Uterus (tissue), 4 donors: ENCODE data around the gene RALGAPB. TPM values are rescaled to one million over a fixed set of nuclear protein-coding genes. Genes with fewer than 3 reads are reported as not detected.
"Not testable (repeated sequence)": the region's sequence is repeated elsewhere in the genome, so short reads cannot be mapped to it uniquely, and the experiment has no call there.

Experiments
- DNase-seq, 2 donors: peaks; one replicate each; pipeline ENCODE4 v3.0.0-alpha.2; 2019 to 2020
- H3K27ac ChIP-seq, 2 donors: fragments of 200-600 bp; sonication (generic); 1 replicate in 1 of 2; 2 replicates in 1 of 2; pipeline ENCODE4 v1.5.1; 2016 to 2018
- H3K27me3 ChIP-seq, 2 donors: fragments of 200-600 bp; sonication (generic); one replicate each; pipeline ENCODE4 v1.5.1; 2018 to 2019; ENCODE audit warnings: control low read depth in 1 of 2
- H3K36me3 ChIP-seq, 2 donors: fragments of 200-600 bp; sonication (generic); one replicate each; pipeline ENCODE4 v1.5.1; 2019; ENCODE audit warnings: control low read depth in 1 of 2
- H3K4me1 ChIP-seq, 2 donors: fragments of 200-600 bp; sonication (generic); one replicate each; pipeline ENCODE4 v1.5.1; 2018 to 2019; ENCODE audit warnings: control low read depth in 1 of 2
- H3K4me3 ChIP-seq, 2 donors: fragments of 200-600 bp; sonication (generic); 1 replicate in 1 of 2; 2 replicates in 1 of 2; pipeline ENCODE4 v1.5.1; 2018 to 2019; ENCODE audit warnings: mild to moderate bottlenecking in 1 of 2
- H3K9me3 ChIP-seq, 2 donors: fragments of 200-600 bp; sonication (generic); one replicate each; pipeline ENCODE4 v1.5.1; 2019; ENCODE audit warnings: control low read depth in 1 of 2
- CTCF ChIP-seq, 4 experiments: fragments of 200-600 bp in 2 of 4; fragments of 450-650 bp in 2 of 4; sonication (generic) in 2 of 4; IDR thresholded peaks; one replicate each; pipeline ENCODE4 v1.5.1; 2016 to 2019; ENCODE audit warnings: antibody characterized with exemption in 4 of 4, mild to moderate bottlenecking in 2 of 4, moderate library complexity in 1 of 4
- POLR2A ChIP-seq, 2 donors: fragments of 450-650 bp; IDR thresholded peaks; one replicate each; pipeline ENCODE4 v1.6.1; 2016; ENCODE audit warnings: antibody characterized with exemption in 2 of 2, mild to moderate bottlenecking in 1 of 2, moderate library complexity in 1 of 2
- intact Hi-C: fragments of 100-400 bp; cut with DNase I; formaldehyde crosslinking; loops from one replicate; pipeline ENCODE4 v1.15.1; 2023; ENCODE audit warnings: low total_unique reads
- total RNA-seq, 4 donors: library from RNA; depleted of rRNA in 3 of 4; stranded (reverse); fragments of >200 nt in 3 of 4; gene quantifications; one replicate each; pipeline versions ENCODE4 v1.1.0 to v1.2.4, GENCODE V29; 2014 to 2023
- donor health status: DM: yes; HTN: yes; CAD: no.

Gene RALGAPB
- total RNA-seq, 4 donors from 2014 or later = 27.4 to 57.0 (median 39.9) TPM

DNA sequence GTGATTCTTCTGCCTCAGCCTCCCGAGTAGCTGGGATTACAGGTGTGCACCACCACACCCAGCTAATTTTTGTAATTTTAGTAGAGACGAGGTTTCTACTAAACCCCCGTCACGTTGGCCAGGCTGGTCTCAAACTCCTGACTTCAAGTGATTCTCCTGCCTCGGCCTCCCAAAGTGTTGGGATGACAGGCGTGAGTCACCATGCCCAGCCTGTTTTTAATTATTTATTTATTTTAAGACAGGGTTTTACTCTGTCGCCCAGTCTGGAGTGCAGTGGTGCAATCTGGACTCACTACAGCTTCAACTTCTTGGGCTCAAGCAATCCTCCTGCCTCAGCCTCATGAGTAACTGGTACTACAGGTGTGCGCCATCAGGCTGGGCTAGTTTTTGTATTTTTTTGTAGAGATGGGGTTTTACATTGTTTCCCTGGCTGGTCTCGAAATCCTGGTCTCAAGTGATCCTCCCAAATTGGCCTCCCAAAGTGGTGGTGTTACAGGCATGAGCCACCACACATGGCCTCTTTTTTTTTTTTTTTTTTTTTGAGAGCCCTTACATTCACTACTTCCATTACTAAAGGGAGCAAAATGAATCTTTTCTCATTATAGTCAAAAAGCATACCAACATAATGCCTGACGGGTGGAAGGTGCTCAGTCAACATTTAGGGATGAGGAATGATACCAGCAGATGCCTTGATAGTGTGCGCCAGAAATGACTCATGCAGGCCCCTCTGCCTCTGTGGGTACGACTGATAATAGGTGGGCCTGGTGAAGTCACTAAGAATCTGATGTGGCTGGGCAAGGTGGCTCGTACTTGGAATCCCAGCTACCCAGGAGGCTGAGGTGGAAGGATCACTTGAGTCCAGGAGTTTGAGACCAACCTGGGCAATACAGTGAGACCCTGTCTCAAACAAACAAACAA is 17.8 kb upstream of the RALGAPB start:
- H3K36me3 ChIP-seq = no peaks in the 10 kb centered on the region
- no peak overlapping the region for H3K27ac ChIP-seq
- H3K9me3 ChIP-seq = no peaks in the 10 kb centered on the region
- intact Hi-C loops = no loop called here
- no peak for DNase-seq
- H3K4me1 ChIP-seq = no peaks in the 10 kb centered on the region
- no peaks in the 10 kb centered on the region for H3K27me3 ChIP-seq
- no peak for TF ChIP-seq POLR2A (IDR thresholded peaks at IDR 0.05)
- no peak for TF ChIP-seq CTCF (IDR thresholded peaks at IDR 0.05)
- no peak overlapping the region for H3K4me3 ChIP-seq

GRCh38 chr20:38458314-38458713 is 14.3 kb upstream of the RALGAPB start:
- H3K9me3 ChIP-seq = no peaks in the 10 kb centered on the region
- H3K4me3 ChIP-seq = no peak overlapping the region
- no peaks in the 10 kb centered on the region for H3K4me1 ChIP-seq
- H3K27me3 ChIP-seq = no peaks in the 10 kb centered on the region
- H3K27ac ChIP-seq = no peak overlapping the region
- DNase-seq = no peak
- TF ChIP-seq POLR2A (IDR thresholded peaks at IDR 0.05) = no peak
- TF ChIP-seq CTCF (IDR thresholded peaks at IDR 0.05) = no peak
- intact Hi-C loops = no loop called here
- no peaks in the 10 kb centered on the region for H3K36me3 ChIP-seq

DNA sequence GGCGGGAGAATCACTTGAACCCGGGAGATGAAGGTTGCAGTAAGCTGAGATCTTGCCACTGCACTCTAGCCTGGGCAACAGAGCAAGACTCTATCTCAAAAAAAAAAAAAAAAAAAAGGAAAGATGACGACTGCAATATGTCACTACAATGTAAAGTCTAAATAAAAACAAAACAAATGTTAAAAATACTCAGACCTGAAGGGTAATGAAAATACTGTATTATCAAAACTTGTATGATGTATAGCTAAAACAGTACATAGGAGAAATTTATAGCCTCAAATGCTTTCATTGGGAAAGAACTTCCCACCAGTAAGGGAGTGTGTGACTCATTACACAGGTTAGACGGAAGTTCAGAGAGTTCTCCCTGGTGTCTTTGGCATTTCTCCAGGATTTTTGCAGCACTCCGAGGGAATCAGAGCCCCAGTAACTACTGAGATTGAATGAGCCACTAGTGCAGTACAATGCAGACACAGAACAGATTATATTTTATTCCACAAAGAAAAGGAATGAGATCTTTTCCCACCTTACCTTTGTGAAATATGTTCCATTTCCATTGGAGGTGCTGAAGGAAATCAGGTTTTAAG is 12.5 kb upstream of the RALGAPB start:
- H3K36me3 ChIP-seq = no peaks in the 10 kb centered on the region
- TF ChIP-seq POLR2A (IDR thresholded peaks at IDR 0.05) (no peak), CTCF (IDR thresholded peaks at IDR 0.05) (no peak)
- no peaks in the 10 kb centered on the region for H3K9me3 ChIP-seq
- H3K4me3 ChIP-seq = no peak overlapping the region
- no peak overlapping the region for H3K27ac ChIP-seq
- H3K4me1 ChIP-seq = no peaks in the 10 kb centered on the region
- intact Hi-C loops = no loop called here
- H3K27me3 ChIP-seq = no peaks in the 10 kb centered on the region
- no peak for DNase-seq

DNA sequence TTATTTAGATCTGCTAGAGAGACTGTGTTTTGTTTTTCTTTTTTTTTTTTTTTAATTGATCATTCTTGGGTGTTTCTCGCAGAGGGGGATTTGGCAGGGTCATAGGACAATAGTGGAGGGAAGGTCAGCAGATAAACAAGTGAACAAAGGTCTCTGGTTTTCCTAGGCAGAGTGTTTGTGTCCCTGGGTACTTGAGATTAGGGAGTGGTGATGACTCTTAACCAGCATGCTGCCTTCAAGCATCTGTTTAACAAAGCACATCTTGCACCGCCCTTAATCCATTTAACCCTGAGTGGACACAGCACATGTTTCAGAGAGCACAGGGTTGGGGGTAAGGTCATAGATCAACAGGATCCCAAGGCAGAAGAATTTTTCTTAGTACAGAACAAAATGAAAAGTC is 12.0 kb upstream of the RALGAPB start:
- intact Hi-C loops, H3K27me3 ChIP-seq, H3K9me3 ChIP-seq, H3K4me3 ChIP-seq, DNase-seq, H3K27ac ChIP-seq, H3K4me1 ChIP-seq, H3K36me3 ChIP-seq: not testable (repeated sequence)

DNA sequence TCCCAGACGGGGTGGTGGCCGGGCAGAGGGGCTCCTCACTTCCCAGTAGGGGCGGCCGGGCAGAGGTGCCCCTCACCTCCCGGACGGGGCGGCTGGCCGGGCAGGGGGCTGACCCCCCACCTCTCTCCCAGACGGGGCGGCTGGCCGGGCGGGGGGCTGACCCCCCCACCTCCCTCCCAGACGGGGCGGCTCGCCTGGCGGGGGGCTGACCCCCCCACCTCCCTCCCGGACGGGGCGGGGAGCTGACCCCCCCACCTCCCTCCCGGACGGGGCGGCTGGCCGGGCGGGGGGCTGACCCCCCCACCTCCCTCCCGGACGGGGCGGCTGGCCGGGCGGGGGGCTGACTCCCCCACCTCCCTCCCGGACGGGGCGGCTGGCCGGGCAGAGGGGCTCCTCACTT is 11.5 kb upstream of the RALGAPB start:
- H3K4me1 ChIP-seq, H3K27me3 ChIP-seq, intact Hi-C loops, H3K4me3 ChIP-seq, H3K27ac ChIP-seq, DNase-seq, H3K36me3 ChIP-seq, H3K9me3 ChIP-seq: not testable (repeated sequence)

GRCh38 chr20:38461569-38461968 is 11.1 kb upstream of the RALGAPB start:
- H3K36me3 ChIP-seq, H3K9me3 ChIP-seq, H3K27me3 ChIP-seq, DNase-seq, H3K27ac ChIP-seq, H3K4me1 ChIP-seq, intact Hi-C loops, H3K4me3 ChIP-seq: not testable (repeated sequence)
